ENCODE measurements around the gene IGFL2.

DNA sequence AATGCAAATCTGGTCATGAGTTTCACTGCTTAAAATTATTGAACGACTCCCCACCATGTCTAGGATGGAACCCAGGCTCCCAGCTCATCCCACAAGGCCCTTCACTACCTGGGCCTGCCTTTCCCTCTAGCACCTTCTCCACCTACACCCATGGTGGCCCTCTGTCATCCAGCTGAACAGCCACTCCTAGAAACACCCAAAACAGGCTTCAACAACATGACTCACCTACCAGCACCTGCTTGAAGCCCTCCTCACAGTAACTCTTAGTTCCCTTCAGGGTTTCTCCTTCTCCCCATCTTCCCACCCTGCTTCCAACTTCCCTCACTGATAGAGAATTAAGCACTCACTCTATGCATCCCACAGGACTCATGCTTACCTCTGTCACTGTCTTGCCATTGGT, 6.6 kb upstream of the IGFL2 start:
- TF ChIP-seq POLR2A (IDR thresholded peaks at IDR 0.05; ENCODE audit: low read depth, low read length) (no peak), TAF1 (IDR thresholded peaks at IDR 0.05; ENCODE audit: low read depth, low read length) (no peak), SPI1 (IDR thresholded peaks at IDR 0.05; ENCODE audit: low read depth, low read length) (no peak), PAX5 (IDR thresholded peaks at IDR 0.05; ENCODE audit: insufficient read depth, low read length, severe bottlenecking) (no peak), POLR2AphosphoS5 (IDR thresholded peaks at IDR 0.05; ENCODE audit: low read depth, low read length) (no peak)

Measured in GM12891 (cell line).